Measurements from ENCODE around the gene LVRN. TPM values are rescaled to one million over a fixed set of nuclear protein-coding genes. Genes with fewer than 3 reads are reported as not detected.
A peak's percentile ranks its signal among the peaks of the same experiment; 100 is the strongest.

The LVRN gene
- total RNA-seq, 4 donors from 2014 or later: 2.7 to 10.6 (median 4.9) TPM

DNA sequence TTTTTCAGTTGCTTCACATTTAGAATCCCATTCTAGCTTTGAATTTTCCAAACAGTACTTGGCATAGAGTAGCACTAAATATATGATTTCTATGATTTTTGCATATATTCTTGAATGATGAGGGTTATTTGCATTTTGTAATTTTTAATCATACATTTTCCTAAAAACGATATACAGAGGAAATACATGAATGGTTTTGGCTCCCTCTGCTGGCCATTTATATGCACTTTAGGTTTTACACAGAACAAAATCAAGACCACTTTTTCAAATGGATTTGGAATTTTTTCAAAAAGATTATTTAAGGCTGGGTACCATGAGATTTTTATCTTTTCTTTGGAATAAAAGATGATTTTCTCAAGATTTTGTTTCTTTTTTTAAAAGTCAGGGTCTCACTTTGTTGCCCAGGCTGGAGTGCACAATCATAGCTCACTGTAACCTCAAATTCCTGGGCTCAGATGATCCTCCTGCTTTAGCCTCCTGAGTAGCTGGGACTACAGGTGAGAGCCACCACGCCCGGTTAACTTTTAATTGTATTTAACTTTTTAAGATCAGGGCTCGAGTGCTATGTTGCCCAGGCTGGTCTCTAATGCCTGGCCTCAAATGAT, 105.9 kb downstream of the LVRN start:
- Histone ChIP-seq H3K4me3 (no peak overlapping the region), H3K27ac (no peak overlapping the region)
- DNase-seq: peak in 2 of 3 donors; percentile 32 to 59

DNA sequence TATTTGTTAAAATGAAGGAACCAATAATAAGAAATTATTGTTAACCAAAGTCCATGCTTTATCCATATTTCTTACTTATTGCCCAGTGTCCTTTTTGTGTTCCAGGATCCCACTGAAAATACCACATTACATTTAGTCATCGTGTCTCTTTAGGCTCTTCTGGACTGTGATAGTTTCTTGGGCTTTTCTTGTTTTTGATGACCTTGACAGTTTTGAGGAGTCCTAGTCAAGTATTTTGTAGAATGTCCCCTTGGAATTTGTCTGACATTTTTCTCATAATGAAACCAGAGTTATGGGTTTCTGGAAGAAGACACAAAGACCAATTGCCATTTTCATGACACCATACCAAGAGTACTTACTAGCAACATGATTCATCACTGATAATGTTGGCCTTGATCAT, 108.9 kb downstream of the LVRN start:
- no peaks in the 10 kb centered on the region for H3K36me3 ChIP-seq
- no peak overlapping the region for H3K27ac ChIP-seq
- peaks cover 0 to 5% (median 1%) of the 10 kb centered on the region in 4 donors for H3K4me1 ChIP-seq
- H3K4me3 ChIP-seq: no peak overlapping the region
- no peak for DNase-seq
- no peaks in the 10 kb centered on the region for H3K27me3 ChIP-seq
- no peaks in the 10 kb centered on the region for H3K9me3 ChIP-seq
- no peak for TF ChIP-seq POLR2A (IDR thresholded peaks at IDR 0.05)
- TF ChIP-seq, protein P1, sequence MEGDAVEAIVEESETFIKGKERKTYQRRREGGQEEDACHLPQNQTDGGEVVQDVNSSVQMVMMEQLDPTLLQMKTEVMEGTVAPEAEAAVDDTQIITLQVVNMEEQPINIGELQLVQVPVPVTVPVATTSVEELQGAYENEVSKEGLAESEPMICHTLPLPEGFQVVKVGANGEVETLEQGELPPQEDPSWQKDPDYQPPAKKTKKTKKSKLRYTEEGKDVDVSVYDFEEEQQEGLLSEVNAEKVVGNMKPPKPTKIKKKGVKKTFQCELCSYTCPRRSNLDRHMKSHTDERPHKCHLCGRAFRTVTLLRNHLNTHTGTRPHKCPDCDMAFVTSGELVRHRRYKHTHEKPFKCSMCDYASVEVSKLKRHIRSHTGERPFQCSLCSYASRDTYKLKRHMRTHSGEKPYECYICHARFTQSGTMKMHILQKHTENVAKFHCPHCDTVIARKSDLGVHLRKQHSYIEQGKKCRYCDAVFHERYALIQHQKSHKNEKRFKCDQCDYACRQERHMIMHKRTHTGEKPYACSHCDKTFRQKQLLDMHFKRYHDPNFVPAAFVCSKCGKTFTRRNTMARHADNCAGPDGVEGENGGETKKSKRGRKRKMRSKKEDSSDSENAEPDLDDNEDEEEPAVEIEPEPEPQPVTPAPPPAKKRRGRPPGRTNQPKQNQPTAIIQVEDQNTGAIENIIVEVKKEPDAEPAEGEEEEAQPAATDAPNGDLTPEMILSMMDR (IDR thresholded peaks at IDR 0.05): no peak

More for the DNA sequence above, 105.9 kb downstream of the LVRN start:
- Histone ChIP-seq H3K4me1 (no peaks in the 10 kb centered on the region), H3K27me3 (no peaks in the 10 kb centered on the region), H3K36me3 (no peaks in the 10 kb centered on the region), H3K9me3 (no peaks in the 10 kb centered on the region)
- TF ChIP-seq, protein P1 (IDR thresholded peaks at IDR 0.05): peak; percentile 78 to 89 (median 84)
- TF ChIP-seq POLR2A (IDR thresholded peaks at IDR 0.05): no peak

DNA sequence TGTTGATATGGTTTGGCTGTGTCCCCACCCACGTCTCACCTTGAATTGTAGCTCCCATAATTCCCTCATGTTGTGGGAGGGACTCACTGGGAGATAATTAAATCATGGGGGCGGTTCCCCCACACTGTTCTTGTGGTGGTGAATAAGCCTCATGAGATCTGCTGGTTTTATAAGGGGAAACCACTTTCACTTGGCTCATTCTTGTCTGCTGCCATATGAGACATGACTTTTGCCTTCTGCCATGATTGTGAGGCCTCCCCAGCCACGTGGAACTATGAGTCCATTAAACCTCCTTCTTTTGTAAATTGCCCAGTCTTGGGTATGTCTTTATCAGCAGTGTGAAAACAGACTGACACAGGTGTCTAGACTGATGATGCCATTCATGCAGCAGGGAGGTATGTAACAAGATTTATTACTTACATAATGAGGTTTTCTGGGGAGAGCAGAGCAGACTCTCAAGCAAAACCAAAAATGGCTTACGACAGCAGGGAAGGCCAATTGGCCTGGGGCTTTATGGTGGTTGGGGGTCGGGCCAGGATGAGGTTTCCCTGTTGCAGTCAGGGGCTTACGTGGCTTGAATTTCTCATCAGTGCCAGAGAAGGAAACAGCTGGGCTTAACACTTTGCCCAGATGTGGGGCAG, 113.0 kb downstream of the LVRN start:
- no peak for DNase-seq
- no peaks in the 10 kb centered on the region for H3K9me3 ChIP-seq

DNA sequence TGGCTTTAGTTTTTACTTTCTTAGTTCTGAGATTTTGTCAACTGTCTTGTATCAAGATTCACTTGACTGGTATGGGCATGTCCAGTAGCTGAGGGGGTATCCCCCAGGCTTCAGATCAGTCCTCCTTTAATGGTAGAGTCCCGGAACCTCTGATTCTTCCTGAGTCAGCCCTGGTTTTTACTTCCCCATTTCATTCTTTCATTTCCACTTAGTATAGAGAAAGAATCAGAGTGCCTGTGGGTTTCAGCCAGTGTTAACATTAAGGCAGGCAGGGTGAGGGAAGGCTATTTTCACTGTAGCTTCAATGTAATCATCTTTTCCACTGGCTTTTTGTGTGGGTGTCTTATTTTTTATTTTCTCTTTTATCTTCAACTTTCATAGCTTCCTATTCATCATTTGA, 114.2 kb downstream of the LVRN start:
- H3K4me3 ChIP-seq: no peak overlapping the region
- no peaks in the 10 kb centered on the region for H3K36me3 ChIP-seq
- H3K27ac ChIP-seq: no peak overlapping the region
- H3K9me3 ChIP-seq: no peaks in the 10 kb centered on the region
- H3K27me3 ChIP-seq: no peaks in the 10 kb centered on the region
- DNase-seq: peak in 1 of 3 donors; percentile 30
- no peak for TF ChIP-seq POLR2A (IDR thresholded peaks at IDR 0.05)
- H3K4me1 ChIP-seq: peaks cover 0 to 8% (median 2%) of the 10 kb centered on the region in 4 donors

More for the DNA sequence above, 113.0 kb downstream of the LVRN start:
- H3K27me3 ChIP-seq: no peaks in the 10 kb centered on the region
- peaks cover 0 to 8% (median 2%) of the 10 kb centered on the region in 4 donors for H3K4me1 ChIP-seq
- H3K36me3 ChIP-seq: no peaks in the 10 kb centered on the region
- no peak overlapping the region for H3K27ac ChIP-seq
- TF ChIP-seq, protein P1 (IDR thresholded peaks at IDR 0.05): no peak
- no peak for TF ChIP-seq POLR2A (IDR thresholded peaks at IDR 0.05)
- H3K4me3 ChIP-seq: no peak overlapping the region

Other genes starting within 250 kb of the LVRN start
- gene CDO1, start 145.8 kb upstream of the LVRN start, total RNA-seq: 10 to 100 TPM in 1 of 4 donors, 1 to 10 TPM in 3; 1.2 to 10.7 (median 3.2) TPM
- 10 to 100 TPM; 37.1 to 46.1 (median 41.8) TPM for gene ATG12, start 120.9 kb upstream of the LVRN start, total RNA-seq
- gene AP3S1, start 120.5 kb upstream of the LVRN start, total RNA-seq: 100 to 1,000 TPM in 1 of 4 donors, 10 to 100 TPM in 3; 47.2 to 113 (median 77.9) TPM
- gene ARL14EPL, start 70.0 kb downstream of the LVRN start, total RNA-seq: not detected
- gene COMMD10, start 122.5 kb downstream of the LVRN start, total RNA-seq: 100 to 1,000 TPM in 1 of 4 donors, 10 to 100 TPM in 3; 14.2 to 113 (median 32.3) TPM